Stimulated activated CD4-positive, alpha-beta T cell treated with anti-CD3 and anti-CD28 coated beads, Interleukin-4, amount 100 ng/mL, for 1 hour (primary cell): ENCODE results near the gene ATP7B.
"Not testable (repeated sequence)": the region's sequence is repeated elsewhere in the genome, so short reads cannot be mapped to it uniquely, and the experiment has no call there.

Source experiments
- DNase-seq: peaks from one replicate; pipeline ENCODE4 v3.0.0-alpha.2; 2020

Gene ATP7B

DNA sequence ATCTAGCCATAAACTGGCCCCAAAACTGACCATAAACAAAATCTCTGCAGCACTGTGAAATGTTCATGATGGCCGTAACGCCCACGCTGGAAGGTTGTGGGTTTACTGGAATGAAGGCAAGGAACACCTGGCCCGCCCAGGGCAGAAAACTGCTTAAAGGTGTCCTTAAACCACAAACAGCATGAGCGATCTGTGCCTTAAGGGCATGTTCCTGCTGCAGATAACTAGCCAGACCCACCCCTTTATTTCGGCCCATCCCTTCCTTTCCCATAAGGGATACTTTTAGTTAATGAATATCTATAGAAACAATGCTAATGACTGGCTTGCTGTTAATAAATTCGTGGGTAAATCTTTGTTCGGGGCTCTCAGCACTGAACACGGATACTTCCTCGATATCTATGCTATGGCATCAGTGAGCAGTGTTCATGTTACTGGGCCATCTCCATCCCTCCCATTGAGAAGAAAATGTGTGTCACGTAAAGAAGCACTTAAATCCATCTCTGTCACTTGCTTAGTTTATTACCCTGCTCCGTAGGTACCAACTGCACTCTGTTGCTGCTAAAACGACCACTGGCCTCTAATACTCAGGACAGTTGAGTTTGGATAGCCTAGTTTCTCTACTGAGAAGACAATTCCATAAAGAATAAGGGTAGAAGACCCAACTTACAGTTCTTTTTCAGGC, 5.3 kb downstream of the ATP7B start:
- no peak for DNase-seq

DNA sequence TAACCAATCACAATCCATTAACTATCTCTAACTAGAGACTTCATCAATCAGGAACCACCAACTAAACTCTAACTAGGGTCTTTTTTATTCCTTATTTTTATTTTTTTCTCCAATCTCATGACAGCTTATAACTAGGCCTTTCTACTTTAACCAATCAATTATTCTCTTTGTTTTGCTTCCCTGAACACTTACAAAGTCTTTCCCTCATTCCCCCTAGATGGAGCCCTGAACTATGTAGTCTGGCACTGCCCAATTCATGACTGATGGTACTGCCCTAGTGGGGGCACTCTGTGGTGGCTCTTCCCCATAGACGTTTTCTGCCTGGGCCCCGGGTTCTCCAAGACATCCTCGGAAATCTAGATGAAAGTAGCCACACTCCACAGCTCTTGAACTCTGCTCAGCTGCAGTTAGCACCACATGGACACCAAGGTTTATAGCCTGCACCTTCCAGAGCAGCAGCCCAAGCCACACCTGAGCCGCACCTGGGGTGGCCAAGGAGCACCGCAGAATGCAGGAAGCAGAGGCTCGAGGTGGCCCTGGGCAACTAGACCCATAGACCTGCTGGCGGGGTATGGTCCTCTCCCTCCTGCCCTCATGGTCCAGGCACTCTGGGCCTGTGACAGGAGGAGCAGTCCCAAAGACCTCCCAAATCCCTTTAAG, 6.6 kb downstream of the ATP7B start:
- no peak for DNase-seq

GRCh38 chr13:52003541-52003940, 7.7 kb downstream of the ATP7B start:
- DNase-seq = no peak

GRCh38 chr13:52002361-52002760, 8.9 kb downstream of the ATP7B start:
- no peak for DNase-seq

- no peak for DNase-seq
These were observed 10.0 kb downstream of the ATP7B start for GRCh38 chr13:52001120-52001731.

GRCh38 chr13:51999921-52000320, 11.3 kb downstream of the ATP7B start:
- no peak for DNase-seq

- DNase-seq = no peak
These were observed 11.7 kb downstream of the ATP7B start for GRCh38 chr13:51999510-51999911.

DNA sequence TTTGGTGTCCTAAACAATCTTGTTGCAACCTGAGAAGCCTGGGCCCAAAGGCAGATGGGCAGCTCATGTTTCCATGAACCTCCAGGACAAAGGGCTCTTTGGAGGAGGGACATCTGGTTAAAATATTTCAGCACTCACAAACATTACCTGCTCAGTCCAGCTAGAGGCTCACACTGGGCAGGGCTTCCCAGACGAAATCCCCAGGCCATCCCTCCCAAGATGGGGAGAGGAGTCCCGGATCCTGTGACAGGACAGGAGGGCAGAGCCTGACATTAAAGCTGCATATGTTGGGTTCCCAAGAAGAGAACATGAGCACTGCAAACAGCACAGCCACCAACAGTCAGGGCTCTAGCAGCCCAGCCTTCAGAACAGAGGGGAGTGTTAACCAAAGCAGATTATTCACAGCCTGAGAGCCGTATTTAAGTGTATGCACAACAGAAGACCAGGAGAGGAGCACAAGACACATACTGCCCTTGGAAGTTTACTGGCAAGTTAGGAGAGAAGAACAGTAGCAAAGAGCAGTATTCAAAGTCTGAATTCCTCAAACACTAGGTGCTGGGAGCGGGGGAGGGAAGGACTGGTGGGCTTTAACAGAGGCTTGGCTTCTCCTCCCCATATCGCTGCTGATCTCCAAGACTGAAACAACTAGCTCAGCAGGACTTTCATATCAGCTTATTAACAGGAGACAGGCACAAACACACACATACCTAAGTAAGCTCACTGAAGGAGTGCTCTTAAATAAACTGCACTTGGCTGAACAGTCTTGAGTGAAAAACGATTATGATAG, 12.3 kb downstream of the ATP7B start:
- DNase-seq = no peak

DNA sequence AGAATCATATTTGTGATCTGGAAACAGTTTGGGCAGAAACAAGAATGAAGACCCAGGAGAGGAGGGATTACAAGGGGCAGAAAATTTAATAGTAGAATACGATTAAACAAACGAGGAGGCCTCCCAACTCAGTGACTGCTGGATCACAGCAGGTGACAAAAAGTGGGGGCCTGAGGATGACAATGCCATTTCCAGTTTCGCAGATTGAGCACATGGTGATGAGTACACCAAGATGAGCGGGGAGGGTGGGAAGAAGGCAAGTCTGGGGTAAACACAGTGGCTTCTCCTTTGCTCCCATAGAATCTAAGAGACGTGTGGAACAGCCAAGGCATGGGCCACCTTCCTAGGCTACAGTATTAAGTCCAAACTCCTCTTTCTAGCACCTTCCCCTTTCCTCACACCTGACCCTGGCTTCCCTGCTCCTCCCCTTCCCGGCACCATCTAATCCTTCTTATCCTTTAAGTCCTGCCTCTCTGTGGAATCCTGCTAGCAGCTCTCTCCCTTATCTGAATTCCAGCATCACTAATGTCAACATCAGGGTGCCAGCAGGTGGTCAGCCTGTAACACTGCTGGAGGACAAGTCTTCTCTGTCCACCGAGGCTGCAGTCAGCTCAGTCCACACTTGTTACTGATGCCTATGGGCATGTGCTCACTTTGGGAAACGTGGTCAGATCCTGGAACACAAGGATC, 13.5 kb downstream of the ATP7B start:
- DNase-seq = no peak

- DNase-seq = no peak
These were observed 14.1 kb downstream of the ATP7B start for GRCh38 chr13:51997186-51997585.

GRCh38 chr13:51996641-51997040, 14.6 kb downstream of the ATP7B start:
- DNase-seq = no peak

DNA sequence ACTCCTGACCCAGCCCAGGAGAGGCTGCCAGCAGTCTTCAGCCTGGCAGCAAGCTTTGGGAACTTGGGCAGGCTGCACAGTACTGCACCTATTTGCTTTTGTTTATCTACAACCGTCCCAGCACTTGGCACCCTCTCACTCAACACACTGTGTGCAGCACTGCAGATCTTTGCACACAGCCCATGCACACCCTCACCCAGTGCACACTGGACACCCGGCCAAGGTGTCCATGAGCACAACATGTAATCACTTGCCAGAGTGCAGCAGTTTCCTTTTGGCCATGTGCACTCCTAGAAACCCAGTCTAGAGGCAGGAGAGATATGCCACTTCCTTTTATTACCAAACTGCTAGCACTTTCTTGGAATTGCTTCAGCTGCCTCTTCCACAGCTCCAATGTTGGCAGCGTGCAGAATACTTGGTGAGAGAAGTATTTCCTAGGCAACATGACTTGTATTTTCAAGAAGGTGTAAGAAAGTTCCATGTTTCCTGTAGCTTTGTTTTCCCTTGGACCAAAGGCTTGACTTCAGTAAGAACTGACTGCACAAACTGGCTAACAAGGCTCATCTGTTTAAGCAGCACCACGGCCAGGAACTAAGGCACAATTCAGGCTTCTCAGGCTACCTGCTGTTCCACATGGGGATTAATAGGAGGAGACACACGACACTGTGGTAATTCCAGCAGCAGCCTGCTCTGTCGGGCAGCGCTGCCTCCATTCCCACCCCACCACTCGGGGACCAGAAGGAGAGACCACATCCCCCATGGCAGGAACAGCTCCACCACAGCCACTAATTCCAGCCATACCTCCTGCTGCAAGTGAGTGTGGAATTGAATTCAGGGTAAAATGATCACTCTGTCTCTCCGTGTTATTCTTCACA, 15.3 kb downstream of the ATP7B start:
- DNase-seq = no peak

- DNase-seq = no peak
These were observed 17.5 kb downstream of the ATP7B start for GRCh38 chr13:51993713-51994112.

DNA sequence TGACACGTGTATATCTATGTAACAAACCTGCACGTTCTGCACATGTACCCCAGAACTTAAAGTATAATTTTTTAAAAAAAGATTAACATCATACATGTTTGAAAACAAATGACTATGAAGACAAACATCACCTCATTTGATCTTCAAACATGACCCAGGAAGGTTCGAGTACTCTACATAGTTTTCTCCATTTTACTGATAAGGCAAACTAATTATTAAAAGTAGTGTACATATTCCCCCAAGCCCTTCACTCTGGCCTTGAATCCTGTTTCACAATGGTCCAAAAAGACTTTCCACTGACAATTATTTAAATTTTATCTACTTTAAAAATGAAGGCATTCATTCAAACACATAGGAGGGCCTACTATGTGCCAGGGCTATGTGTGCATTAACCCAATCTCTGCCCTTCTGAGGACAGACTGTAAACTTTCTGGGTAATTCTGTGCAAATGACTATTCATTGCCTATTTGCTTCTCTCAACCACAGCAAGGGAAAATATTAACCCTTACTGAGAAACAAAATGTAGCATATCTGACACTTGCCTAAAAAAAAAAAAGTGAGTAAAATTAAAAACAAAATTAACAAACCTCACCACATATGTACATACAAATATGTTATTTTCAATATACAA, 22.1 kb downstream of the ATP7B start:
- DNase-seq = no peak

DNA sequence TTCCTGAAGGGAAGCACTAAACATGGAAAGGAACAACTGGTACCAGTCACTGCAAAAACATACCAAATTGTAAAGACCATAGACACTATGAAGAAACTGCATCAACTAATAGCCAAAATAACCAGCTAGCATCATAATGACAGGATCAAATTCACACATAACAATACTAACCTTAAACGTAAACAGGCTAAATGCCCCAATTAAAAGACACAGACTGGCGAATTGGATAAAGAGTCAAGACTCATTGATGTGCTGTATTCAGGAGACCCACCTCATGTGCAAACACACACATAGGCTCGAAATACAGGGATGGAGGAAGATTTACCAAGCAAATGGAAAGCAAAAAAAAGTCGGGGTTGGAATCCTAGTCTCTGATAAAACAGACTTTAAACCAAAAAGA, 26.3 kb downstream of the ATP7B start:
- not testable (repeated sequence) for DNase-seq

DNA sequence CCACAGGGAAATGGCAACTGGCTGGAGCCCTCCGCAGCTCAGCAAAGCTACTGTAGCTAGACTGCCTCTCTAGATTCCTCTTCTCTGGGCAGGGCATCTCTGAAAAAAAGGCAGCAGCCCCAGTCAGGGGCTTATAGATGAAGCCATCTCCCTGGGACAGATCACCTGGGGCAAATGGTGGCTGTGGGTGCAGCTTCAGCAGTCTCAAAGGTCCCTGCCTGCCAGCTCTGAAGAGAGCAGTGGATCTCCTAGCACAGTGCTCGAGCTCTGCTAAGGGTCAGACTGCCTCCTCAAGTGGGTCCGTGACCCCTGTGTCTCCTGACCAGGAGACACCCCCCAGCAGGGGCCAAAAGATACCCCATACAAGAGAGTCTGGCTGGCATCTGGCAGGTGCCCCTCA, 28.0 kb downstream of the ATP7B start:
- DNase-seq = not testable (repeated sequence)

GRCh38 chr13:51981355-51981754, 29.9 kb downstream of the ATP7B start:
- no peak for DNase-seq

DNA sequence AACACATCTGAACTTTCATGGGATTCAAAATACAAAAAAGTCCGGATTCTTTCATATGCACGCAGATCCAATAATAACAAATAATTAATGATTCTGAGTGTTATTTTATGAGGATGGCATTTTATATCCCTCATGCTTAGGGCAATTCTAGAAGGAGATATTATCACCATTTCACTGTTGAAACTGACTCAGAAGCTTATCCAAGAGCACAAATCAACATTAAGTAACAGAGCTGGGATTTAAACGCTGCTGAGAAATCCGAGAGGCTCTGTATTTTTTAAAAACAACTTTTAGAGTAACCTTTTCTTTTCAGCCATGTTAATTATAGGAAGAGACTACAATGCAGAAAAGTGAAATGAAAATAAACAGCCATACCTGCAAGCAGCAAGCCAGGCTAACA, 30.3 kb downstream of the ATP7B start:
- no peak for DNase-seq

DNA sequence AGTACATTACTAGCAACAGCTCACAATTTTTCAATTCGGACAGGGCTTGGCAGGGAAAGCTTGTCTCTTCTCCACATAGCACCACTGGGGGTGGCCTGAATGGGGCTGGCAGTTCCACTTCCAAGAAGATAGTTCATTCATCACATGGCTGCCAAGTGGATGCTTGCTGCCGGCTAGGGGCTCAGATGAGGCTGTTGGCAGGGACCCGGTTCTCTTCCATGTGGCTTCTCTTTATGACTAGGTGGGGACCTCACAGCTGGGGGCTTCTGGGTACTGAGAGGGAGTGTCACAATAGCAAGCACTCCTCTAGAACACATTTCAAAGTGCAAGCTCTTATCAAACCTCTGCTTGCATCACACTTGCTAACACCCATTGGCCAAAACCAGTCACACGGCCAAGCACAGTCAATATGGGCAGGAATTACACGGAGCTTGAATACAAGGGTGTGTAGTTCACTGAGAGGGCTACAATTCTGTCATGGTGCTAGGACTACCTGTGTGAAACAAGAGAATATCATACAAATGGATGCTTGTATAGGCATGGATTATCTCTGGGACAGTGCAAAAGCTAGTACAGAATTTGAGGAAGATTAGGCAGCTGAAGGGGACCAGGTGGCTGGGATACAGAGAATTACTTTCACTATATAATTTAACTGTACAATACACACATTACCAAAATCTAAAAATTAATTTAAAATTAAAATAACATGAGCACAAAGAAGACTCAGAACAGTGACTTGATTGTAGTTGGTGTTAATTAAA, 32.3 kb downstream of the ATP7B start:
- DNase-seq = no peak

GRCh38 chr13:51977625-51978024, 33.6 kb downstream of the ATP7B start:
- DNase-seq = no peak

DNA sequence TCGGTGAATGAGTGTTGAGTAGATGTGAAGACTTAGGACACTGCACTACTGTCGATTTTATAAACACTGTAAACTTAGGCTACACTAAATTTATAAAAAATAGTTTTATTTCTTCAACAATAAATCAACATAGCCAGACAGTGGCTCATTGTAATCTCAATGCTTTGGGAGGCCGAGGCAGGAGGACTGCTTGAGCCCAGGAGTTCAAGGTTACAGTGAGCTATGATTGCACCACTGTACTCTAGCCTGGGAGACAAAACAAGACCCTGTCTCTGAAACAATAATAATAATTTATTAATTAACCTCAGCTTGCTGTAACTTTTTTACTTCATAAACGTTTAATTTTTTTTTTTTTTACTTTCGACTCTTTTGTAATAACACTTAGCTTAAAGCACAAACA, 34.4 kb downstream of the ATP7B start:
- no peak for DNase-seq
